HG03457 (cell line): Measurements from ENCODE around the gene ARHGAP6.

Experiments used
- ATAC-seq: cut with Tn5 transposase; IDR thresholded peaks from one replicate; pipeline ENCODE4 v1.9.1; 2021; ENCODE audit warnings: moderate number of reproducible peaks; ENCODE audit not compliant: unreplicated experiment

Gene ARHGAP6

GRCh38 chrX:11401966-11402365, 263.8 kb downstream of the ARHGAP6 start:
- ATAC-seq, result no peak

- no peak for ATAC-seq
Measured at GRCh38 chrX:11399489-11400094, 266.1 kb downstream of the ARHGAP6 start.

GRCh38 chrX:11398785-11399184, 266.9 kb downstream of the ARHGAP6 start:
- ATAC-seq, result no peak

GRCh38 chrX:11398139-11398538, 267.6 kb downstream of the ARHGAP6 start:
- no peak for ATAC-seq

- ATAC-seq, result peak; percentile 54
Measured at GRCh38 chrX:11397680-11398079, 268.0 kb downstream of the ARHGAP6 start.

- ATAC-seq, result no peak
Measured at GRCh38 chrX:11395859-11396258, 269.9 kb downstream of the ARHGAP6 start.

- no peak for ATAC-seq
Measured at GRCh38 chrX:11393949-11394654, 271.6 kb downstream of the ARHGAP6 start.

- no peak for ATAC-seq
Measured at GRCh38 chrX:11386812-11387211, 278.9 kb downstream of the ARHGAP6 start.

GRCh38 chrX:11386001-11386523, 279.7 kb downstream of the ARHGAP6 start:
- ATAC-seq, result no peak

GRCh38 chrX:11382930-11383329, 282.8 kb downstream of the ARHGAP6 start:
- no peak for ATAC-seq

- ATAC-seq, result no peak
Measured at GRCh38 chrX:11381464-11381863, 284.3 kb downstream of the ARHGAP6 start.

GRCh38 chrX:11380187-11380844, 285.4 kb downstream of the ARHGAP6 start:
- ATAC-seq, result no peak

- ATAC-seq, result no peak
Measured at GRCh38 chrX:11376163-11376562, 289.6 kb downstream of the ARHGAP6 start.

- no peak for ATAC-seq
Measured at GRCh38 chrX:11375614-11376119, 290.1 kb downstream of the ARHGAP6 start.

- no peak for ATAC-seq
Measured at GRCh38 chrX:11374570-11374969, 291.1 kb downstream of the ARHGAP6 start.

- no peak for ATAC-seq
Measured at GRCh38 chrX:11371106-11371505, 294.6 kb downstream of the ARHGAP6 start.

- no peak for ATAC-seq
Measured at GRCh38 chrX:11367609-11368430, 297.9 kb downstream of the ARHGAP6 start.

- no peak for ATAC-seq
Measured at GRCh38 chrX:11366998-11367595, 298.6 kb downstream of the ARHGAP6 start.

GRCh38 chrX:11365426-11365825, 300.3 kb downstream of the ARHGAP6 start:
- no peak for ATAC-seq

GRCh38 chrX:11364835-11365234, 300.9 kb downstream of the ARHGAP6 start:
- no peak for ATAC-seq
